Progenitor cell of endocrine pancreas (in vitro differentiated cells): ENCODE results near the gene LORICRIN. TPM values are rescaled to one million over a fixed set of nuclear protein-coding genes. Genes with fewer than 3 reads are reported as not detected.

ENCODE experiments used
- DNase-seq: peaks from one replicate; pipeline ENCODE4 v3.0.0; 2021; ENCODE audit warnings: low spot score; ENCODE audit not compliant: unreplicated experiment
- H3K27ac Mint-ChIP-seq: 2 replicates; pipeline ENCODE4 v1.8.0; 2021; ENCODE audit warnings: mild to moderate bottlenecking, moderate library complexity, mixed read lengths
- H3K27me3 Mint-ChIP-seq: 2 replicates; pipeline ENCODE4 v1.8.0; 2021; ENCODE audit warnings: mixed read lengths
- H3K36me3 Mint-ChIP-seq: 2 replicates; pipeline ENCODE4 v1.8.0; 2022; ENCODE audit warnings: mixed read lengths; ENCODE audit not compliant: insufficient read depth
- H3K4me1 Mint-ChIP-seq: 2 replicates; pipeline ENCODE4 v1.8.0; 2021; ENCODE audit warnings: low read depth, mixed read lengths
- H3K4me3 Mint-ChIP-seq: 2 replicates; pipeline ENCODE4 v1.8.0; 2021; ENCODE audit warnings: low read depth, mild to moderate bottlenecking, moderate library complexity, mixed read lengths
- H3K9me3 Mint-ChIP-seq: 2 replicates; pipeline ENCODE4 v1.8.0; 2021; ENCODE audit warnings: low read depth, mixed read lengths
- total RNA-seq: library from RNA; stranded (reverse); gene quantifications from 2 replicates; pipeline ENCODE4 v1.2.1, GENCODE V29; 2021
- TF ChIP-seq, protein P1 (sequence below): fragments of 200-600 bp; sonication (generic); IDR thresholded peaks from one replicate; pipeline ENCODE4 v1.5.0; 2021; ENCODE audit warnings: antibody characterized with exemption, mild to moderate bottlenecking; ENCODE audit not compliant: unreplicated experiment

LORICRIN gene
- total RNA-seq, 1 donor from 2014 or later = not detected

DNA sequence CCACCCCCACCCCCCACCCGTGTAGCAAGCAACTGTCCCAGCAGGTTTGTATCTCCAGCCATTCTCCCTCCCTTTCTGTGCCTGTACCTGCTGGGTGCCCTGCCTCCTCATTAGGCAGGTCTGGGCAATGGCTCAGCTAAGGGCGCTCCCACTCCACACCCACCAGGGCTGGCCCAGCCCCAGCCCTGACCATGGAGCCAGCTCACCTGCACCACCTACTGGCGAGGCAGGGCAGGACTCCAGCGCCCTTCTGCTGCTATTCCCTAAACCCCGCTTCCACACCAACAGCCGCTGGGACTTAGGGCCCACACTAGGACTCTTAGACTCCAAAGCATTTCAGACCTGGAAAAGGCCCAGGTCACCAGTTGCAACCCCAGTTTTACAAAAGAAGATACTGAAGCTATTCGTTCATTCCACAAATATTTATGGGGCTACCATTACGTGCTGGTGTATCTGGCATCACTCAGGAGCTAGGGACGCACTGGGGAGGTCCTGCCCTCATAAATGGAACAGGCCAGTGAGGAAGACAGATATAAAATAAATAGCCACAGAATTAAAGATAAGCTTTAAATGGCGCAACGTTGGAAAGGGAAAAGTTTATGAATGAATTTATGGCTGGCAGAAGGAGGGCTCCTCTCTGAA is 29.3 kb downstream of the LORICRIN start:
- TF ChIP-seq, protein P1, sequence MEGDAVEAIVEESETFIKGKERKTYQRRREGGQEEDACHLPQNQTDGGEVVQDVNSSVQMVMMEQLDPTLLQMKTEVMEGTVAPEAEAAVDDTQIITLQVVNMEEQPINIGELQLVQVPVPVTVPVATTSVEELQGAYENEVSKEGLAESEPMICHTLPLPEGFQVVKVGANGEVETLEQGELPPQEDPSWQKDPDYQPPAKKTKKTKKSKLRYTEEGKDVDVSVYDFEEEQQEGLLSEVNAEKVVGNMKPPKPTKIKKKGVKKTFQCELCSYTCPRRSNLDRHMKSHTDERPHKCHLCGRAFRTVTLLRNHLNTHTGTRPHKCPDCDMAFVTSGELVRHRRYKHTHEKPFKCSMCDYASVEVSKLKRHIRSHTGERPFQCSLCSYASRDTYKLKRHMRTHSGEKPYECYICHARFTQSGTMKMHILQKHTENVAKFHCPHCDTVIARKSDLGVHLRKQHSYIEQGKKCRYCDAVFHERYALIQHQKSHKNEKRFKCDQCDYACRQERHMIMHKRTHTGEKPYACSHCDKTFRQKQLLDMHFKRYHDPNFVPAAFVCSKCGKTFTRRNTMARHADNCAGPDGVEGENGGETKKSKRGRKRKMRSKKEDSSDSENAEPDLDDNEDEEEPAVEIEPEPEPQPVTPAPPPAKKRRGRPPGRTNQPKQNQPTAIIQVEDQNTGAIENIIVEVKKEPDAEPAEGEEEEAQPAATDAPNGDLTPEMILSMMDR = peak; percentile 44
- no peak overlapping the region for H3K27ac Mint-ChIP-seq
- no peaks in the 10 kb centered on the region for H3K36me3 Mint-ChIP-seq
- H3K27me3 Mint-ChIP-seq = peaks cover 12% of the 10 kb centered on the region
- H3K9me3 Mint-ChIP-seq = no peaks in the 10 kb centered on the region
- no peak for DNase-seq
- H3K4me3 Mint-ChIP-seq = no peak overlapping the region
- no peaks in the 10 kb centered on the region for H3K4me1 Mint-ChIP-seq

DNA sequence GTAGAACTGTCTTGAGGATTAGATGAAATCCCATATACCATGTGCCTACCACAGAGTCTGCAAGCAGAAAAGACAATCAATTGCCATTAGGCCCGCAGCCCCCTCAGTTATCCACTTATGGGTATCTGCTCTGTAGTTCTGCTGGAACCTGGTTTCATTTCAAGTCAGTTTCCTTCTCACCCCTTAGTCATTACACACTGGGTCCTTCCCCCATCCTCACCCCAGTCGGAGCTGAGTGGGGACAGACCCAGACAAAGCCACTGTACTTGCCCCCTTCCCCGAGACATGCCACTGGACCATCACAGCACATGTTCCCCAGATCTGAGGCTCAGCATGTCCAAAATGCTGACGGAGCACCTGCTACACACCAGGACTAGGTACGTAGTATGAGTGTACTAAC is 32.0 kb downstream of the LORICRIN start:
- Mint-ChIP-seq H3K36me3 (no peaks in the 10 kb centered on the region), H3K9me3 (no peaks in the 10 kb centered on the region)

DNA sequence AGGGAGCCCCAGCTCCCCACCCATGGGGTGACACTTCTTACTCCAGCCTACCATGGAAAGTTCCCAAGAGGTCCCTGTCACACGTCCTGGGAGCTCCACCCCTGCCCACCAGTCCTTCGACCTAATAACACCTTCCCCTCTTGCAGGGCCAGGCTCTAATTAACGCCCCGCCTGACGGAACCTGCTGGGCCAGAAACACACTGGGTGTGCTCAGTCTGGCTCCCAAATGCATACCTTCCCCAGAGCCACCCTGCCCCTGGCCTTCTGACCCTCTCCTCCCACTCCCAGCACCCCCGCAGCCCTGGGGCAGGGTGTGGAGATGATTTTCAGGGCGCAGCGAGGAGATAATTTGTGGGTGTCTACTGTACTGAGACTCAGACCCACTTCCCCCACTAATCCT is 32.7 kb downstream of the LORICRIN start:
- H3K9me3 Mint-ChIP-seq = no peaks in the 10 kb centered on the region
- H3K27ac Mint-ChIP-seq = no peak overlapping the region
- H3K27me3 Mint-ChIP-seq = peaks cover 16% of the 10 kb centered on the region
- no peaks in the 10 kb centered on the region for H3K4me1 Mint-ChIP-seq
- TF ChIP-seq, protein P1 = no peak
- no peak for DNase-seq
- no peak overlapping the region for H3K4me3 Mint-ChIP-seq
- H3K36me3 Mint-ChIP-seq = no peaks in the 10 kb centered on the region

More for the DNA sequence above, 32.0 kb downstream of the LORICRIN start:
- no peak for DNase-seq
- H3K27me3 Mint-ChIP-seq = peaks cover 14% of the 10 kb centered on the region
- no peak overlapping the region for H3K4me3 Mint-ChIP-seq
- TF ChIP-seq, protein P1 = no peak
- no peak overlapping the region for H3K27ac Mint-ChIP-seq
- no peaks in the 10 kb centered on the region for H3K4me1 Mint-ChIP-seq

DNA sequence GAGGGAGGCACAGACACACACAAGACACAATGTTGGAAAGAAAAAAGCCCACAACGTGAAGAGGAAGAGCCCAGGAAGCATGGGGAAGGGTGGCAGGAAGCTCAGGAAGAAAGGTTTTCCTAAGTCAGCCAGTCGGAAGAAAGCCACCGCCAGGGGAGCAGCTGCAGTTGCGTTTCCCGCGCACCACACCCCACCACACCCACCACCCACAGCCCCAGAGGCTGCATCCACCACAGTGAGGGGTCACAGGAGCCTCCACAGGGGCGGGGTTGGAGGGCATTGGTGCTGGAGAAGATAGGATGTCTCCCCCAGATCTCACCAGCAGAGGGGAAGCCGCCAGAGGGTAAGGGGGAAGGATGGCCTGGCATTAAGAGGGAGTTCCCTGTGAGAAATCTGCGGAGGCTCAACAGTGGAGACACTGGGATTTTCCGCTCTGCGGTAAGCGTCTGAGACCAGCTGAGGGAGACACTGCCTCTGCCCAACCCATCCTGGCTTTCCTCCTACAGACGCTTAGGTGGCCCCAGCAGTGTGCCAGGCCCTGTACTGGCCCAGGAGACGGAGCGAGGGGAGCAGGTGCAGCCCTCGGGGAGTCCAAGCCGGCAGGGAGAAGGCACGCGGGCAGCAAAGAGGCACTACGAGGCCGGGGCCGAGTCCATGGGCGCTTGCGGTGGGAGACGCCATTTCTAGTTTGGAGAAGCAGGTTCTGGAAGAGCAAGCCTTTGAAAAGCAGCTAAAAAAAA is 33.4 kb downstream of the LORICRIN start:
- Mint-ChIP-seq H3K4me1 (no peaks in the 10 kb centered on the region), H3K36me3 (no peaks in the 10 kb centered on the region), H3K27ac (no peak overlapping the region), H3K4me3 (no peak overlapping the region), H3K9me3 (no peaks in the 10 kb centered on the region), H3K27me3 (peaks cover 16% of the 10 kb centered on the region)
- no peak for DNase-seq
- TF ChIP-seq, protein P1 = no peak

DNA sequence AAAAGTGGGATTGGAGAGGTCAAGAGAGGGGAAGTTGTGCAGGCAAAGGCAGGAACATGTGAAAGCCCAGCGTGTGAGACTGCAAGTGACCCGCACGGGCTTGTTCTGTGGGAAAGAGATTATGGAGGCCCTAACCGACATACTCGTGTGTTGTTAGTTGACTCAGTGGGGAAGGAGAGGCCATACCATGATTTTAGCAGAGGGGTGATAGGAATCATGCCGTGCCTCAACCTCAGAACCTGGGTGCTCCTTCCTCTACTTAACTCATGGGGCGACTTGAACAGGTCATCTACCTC is 33.9 kb downstream of the LORICRIN start:
- Mint-ChIP-seq H3K9me3 (no peaks in the 10 kb centered on the region), H3K27me3 (peaks cover 13% of the 10 kb centered on the region), H3K36me3 (no peaks in the 10 kb centered on the region), H3K4me1 (no peaks in the 10 kb centered on the region), H3K27ac (no peak overlapping the region), H3K4me3 (no peak overlapping the region)
- no peak for DNase-seq
- TF ChIP-seq, protein P1 = no peak
